Neural progenitor cell (in vitro differentiated cells): ENCODE measurements around the gene DNAJB14.

Experiments used
- CTCF ChIP-seq: fragments of 200-600 bp; sonication (generic); IDR thresholded peaks from 2 replicates; pipeline ENCODE4 v1.5.1; 2017; ENCODE audit warnings: antibody characterized with exemption, mild to moderate bottlenecking
- EZH2 ChIP-seq: fragments of 200-600 bp; sonication (generic); IDR thresholded peaks from 2 replicates; pipeline ENCODE4 v1.6.1; 2017; ENCODE audit warnings: antibody characterized with exemption, mild to moderate bottlenecking, moderate library complexity
- EZH2phosphoT487 ChIP-seq: fragments of 200-600 bp; sonication (generic); IDR thresholded peaks from 2 replicates; pipeline ENCODE4 v1.6.1; 2017; ENCODE audit warnings: antibody characterized with exemption

- no peak for TF ChIP-seq CTCF
- TF ChIP-seq EZH2 = no peak
- no peak for TF ChIP-seq EZH2phosphoT487
These were observed 766 bp upstream of the DNAJB14 start for GRCh38 chr4:99947190-99947578.
